Measurements from ENCODE around the gene BRWD1. TPM values are rescaled to one million over a fixed set of nuclear protein-coding genes. Genes with fewer than 3 reads are reported as not detected.

Gene BRWD1
- total and polyA plus RNA-seq, 2 of the 13 experiments (the other 11 are each of a cell fraction or from before 2014, with no cell fraction given), result 13.9 to 28.0 TPM

GRCh38 chr21:39314143-39315027 is 953 bp upstream of the BRWD1 start (continued):
- no peak; the same call in 1 of the 2 replicates for TF ChIP-seq HDAC1 (CRISPR knock-in tag; IDR thresholded peaks at IDR 0.05)
- TF ChIP-seq HNF1B (CRISPR knock-in tag; IDR thresholded peaks at IDR 0.05), result no peak; the same call in 1 of the 2 replicates
- peak; percentile 50; the same call in 1 of the 2 replicates for TF ChIP-seq ZNF746 (CRISPR knock-in tag; IDR thresholded peaks at IDR 0.05)
- TF ChIP-seq RBM39 (IDR thresholded peaks at IDR 0.05; ENCODE audit: low read depth, low read length, poor library complexity, severe bottlenecking), result peak; percentile 19
- TF ChIP-seq TCF12 (IDR thresholded peaks at IDR 0.05), result no peak
- no peak for TF ChIP-seq TCF12 (CRISPR knock-in tag; IDR thresholded peaks at IDR 0.05)
- no peak for TF ChIP-seq RCOR2 (CRISPR knock-in tag; IDR thresholded peaks at IDR 0.05)
- no peak for TF ChIP-seq MTA1 (CRISPR knock-in tag; IDR thresholded peaks at IDR 0.05; ENCODE audit: borderline replicate concordance)
- TF ChIP-seq ADNP (CRISPR knock-in tag; IDR thresholded peaks at IDR 0.05), result no peak
- no peak for TF ChIP-seq TARDBP (CRISPR knock-in tag; IDR thresholded peaks at IDR 0.05)
- no peak for TF ChIP-seq ZNF562 (CRISPR knock-in tag; IDR thresholded peaks at IDR 0.05; ENCODE audit: borderline replicate concordance)
- TF ChIP-seq ZNF205 (CRISPR knock-in tag; IDR thresholded peaks at IDR 0.05), result no peak
- no peak for TF ChIP-seq MBNL3 (CRISPR knock-in tag; conservative IDR thresholded peaks at IDR 0.05)
- no peak for TF ChIP-seq SNRNP70 (IDR thresholded peaks at IDR 0.05; ENCODE audit: low read depth, low read length)
- TF ChIP-seq REXO4 (CRISPR knock-in tag; IDR thresholded peaks at IDR 0.05; ENCODE audit: borderline replicate concordance), result no peak
- TF ChIP-seq SIN3A (IDR thresholded peaks at IDR 0.05; ENCODE audit: borderline replicate concordance, low read depth, low read length), result 0 out of 2 replicates have a peak, but pooled peaks have one; percentile 5
- TF ChIP-seq PHB2 (IDR thresholded peaks at IDR 0.05; ENCODE audit: partially characterized antibody), result no peak
- TF ChIP-seq GZF1 (CRISPR knock-in tag; IDR thresholded peaks at IDR 0.05), result no peak
- TF ChIP-seq, protein P1, sequence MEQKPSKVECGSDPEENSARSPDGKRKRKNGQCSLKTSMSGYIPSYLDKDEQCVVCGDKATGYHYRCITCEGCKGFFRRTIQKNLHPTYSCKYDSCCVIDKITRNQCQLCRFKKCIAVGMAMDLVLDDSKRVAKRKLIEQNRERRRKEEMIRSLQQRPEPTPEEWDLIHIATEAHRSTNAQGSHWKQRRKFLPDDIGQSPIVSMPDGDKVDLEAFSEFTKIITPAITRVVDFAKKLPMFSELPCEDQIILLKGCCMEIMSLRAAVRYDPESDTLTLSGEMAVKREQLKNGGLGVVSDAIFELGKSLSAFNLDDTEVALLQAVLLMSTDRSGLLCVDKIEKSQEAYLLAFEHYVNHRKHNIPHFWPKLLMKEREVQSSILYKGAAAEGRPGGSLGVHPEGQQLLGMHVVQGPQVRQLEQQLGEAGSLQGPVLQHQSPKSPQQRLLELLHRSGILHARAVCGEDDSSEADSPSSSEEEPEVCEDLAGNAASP (CRISPR knock-in tag; IDR thresholded peaks at IDR 0.05; ENCODE audit: borderline replicate concordance), result no peak
- no peak for TF ChIP-seq NCOR1 (IDR thresholded peaks at IDR 0.05; ENCODE audit: borderline replicate concordance, low read length)
- peak; percentile 92; the same call in 1 of the 2 replicates for TF ChIP-seq AKAP8 (CRISPR knock-in tag; IDR thresholded peaks at IDR 0.05)
- 0 out of 2 replicates have a peak, but pooled peaks have one; percentile 2 for TF ChIP-seq JUN (CRISPR knock-in tag; IDR thresholded peaks at IDR 0.05)
- TF ChIP-seq, protein P2, sequence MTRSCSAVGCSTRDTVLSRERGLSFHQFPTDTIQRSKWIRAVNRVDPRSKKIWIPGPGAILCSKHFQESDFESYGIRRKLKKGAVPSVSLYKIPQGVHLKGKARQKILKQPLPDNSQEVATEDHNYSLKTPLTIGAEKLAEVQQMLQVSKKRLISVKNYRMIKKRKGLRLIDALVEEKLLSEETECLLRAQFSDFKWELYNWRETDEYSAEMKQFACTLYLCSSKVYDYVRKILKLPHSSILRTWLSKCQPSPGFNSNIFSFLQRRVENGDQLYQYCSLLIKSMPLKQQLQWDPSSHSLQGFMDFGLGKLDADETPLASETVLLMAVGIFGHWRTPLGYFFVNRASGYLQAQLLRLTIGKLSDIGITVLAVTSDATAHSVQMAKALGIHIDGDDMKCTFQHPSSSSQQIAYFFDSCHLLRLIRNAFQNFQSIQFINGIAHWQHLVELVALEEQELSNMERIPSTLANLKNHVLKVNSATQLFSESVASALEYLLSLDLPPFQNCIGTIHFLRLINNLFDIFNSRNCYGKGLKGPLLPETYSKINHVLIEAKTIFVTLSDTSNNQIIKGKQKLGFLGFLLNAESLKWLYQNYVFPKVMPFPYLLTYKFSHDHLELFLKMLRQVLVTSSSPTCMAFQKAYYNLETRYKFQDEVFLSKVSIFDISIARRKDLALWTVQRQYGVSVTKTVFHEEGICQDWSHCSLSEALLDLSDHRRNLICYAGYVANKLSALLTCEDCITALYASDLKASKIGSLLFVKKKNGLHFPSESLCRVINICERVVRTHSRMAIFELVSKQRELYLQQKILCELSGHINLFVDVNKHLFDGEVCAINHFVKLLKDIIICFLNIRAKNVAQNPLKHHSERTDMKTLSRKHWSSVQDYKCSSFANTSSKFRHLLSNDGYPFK (CRISPR knock-in tag; IDR thresholded peaks at IDR 0.05; ENCODE audit: borderline replicate concordance), result 0 out of 2 replicates have a peak, but pooled peaks have one; percentile 26
- TF ChIP-seq SP2 (CRISPR knock-in tag; IDR thresholded peaks at IDR 0.05), result no peak
